H1 (cell line): Measurements from ENCODE around the gene KIFC1. TPM values are rescaled to one million over a fixed set of nuclear protein-coding genes. Genes with fewer than 3 reads are reported as not detected.

Source experiments
- CTCF ChIA-PET: fragments of 300-600 bp; sonication (Branson Sonifier 250); formaldehyde crosslinking; loops from one replicate; lab custom pipeline; 2021; ENCODE audit not compliant: partially characterized antibody; lab: Charles Lee
- POLR2A ChIA-PET: fragments of 300-600 bp; sonication (Branson Sonifier 250); formaldehyde crosslinking; loops from one replicate; lab custom pipeline; 2021; ENCODE audit warnings: inconsistent platforms; ENCODE audit not compliant: partially characterized antibody; lab: Charles Lee
- DNase-seq, 2 experiments: peaks; one replicate each; pipeline versions ENCODE4 v3.0.0 to v3.0.0-alpha.2; 2010 to 2022; ENCODE audit warnings: low spot score in 2 of 2, low read depth in 1 of 2, mixed read lengths in 1 of 2
- FAIRE-seq: peaks from 2 replicates; lab custom pipeline; 2011; peaks lifted over from hg19 to GRCh38; lab: Jason Lieb, UNC
- H2AFZ ChIP-seq: 2 replicates; pipeline ENCODE4 v1.8.1; 2012; ENCODE audit warnings: low read length, inconsistent platforms
- H2AK5ac ChIP-seq: 2 replicates; pipeline ENCODE4 v1.6.1; 2013; ENCODE audit warnings: low read depth, low read length
- H2BK120ac ChIP-seq: replicated peaks from 2 replicates; pipeline ENCODE3; 2013; ENCODE audit warnings: low read depth, low read length, inconsistent platforms
- H2BK12ac ChIP-seq: 2 replicates; pipeline ENCODE4 v1.6.1; 2013; ENCODE audit warnings: low read depth, low read length
- H2BK15ac ChIP-seq: 2 replicates; pipeline ENCODE4 v1.6.1; 2013; ENCODE audit warnings: low read length
- H2BK20ac ChIP-seq: 2 replicates; pipeline ENCODE4 v1.6.1; 2013; ENCODE audit warnings: low read length
- H2BK5ac ChIP-seq: 2 replicates; pipeline ENCODE4 v1.6.1; 2013; ENCODE audit warnings: low read depth, low read length
- H3K14ac ChIP-seq: 2 replicates; pipeline ENCODE4 v1.6.1; 2013; ENCODE audit warnings: inconsistent platforms; ENCODE audit not compliant: insufficient read length
- H3K18ac ChIP-seq: 2 replicates; pipeline ENCODE4 v1.6.1; 2013; ENCODE audit warnings: low read length; ENCODE audit errors: extremely low read depth
- H3K23ac ChIP-seq: 2 replicates; pipeline ENCODE4 v1.6.1; 2013; ENCODE audit warnings: inconsistent platforms; ENCODE audit not compliant: insufficient read length
- H3K23me2 ChIP-seq: 2 replicates; pipeline ENCODE4 v1.6.1; 2013; ENCODE audit warnings: low read depth, low read length
- H3K27ac ChIP-seq: 2 replicates; pipeline ENCODE4 v1.6.1; 2011; ENCODE audit warnings: low read depth, low read length, inconsistent platforms
- H3K27me3 ChIP-seq, 4 experiments: replicated peaks in 1 of 4; 1 replicate in 1 of 4; 2 replicates in 3 of 4; pipeline versions ENCODE4 v1.6.1 to v1.8.1; 2011 to 2013; ENCODE audit warnings: low read length in 3 of 4, mild to moderate bottlenecking in 3 of 4, inconsistent platforms in 2 of 4, mixed read lengths in 2 of 4, moderate library complexity in 1 of 4; ENCODE audit not compliant: control insufficient read depth in 3 of 4, insufficient read depth in 3 of 4; ENCODE audit errors: extremely low read depth in 1 of 4
- H3K36me3 ChIP-seq, 4 experiments: 2 replicates each; pipeline versions ENCODE4 v1.6.1 to v1.8.1; 2011 to 2013; ENCODE audit warnings: mild to moderate bottlenecking in 4 of 4, low read length in 3 of 4, moderate library complexity in 2 of 4, control low read depth in 1 of 4, inconsistent platforms in 1 of 4; ENCODE audit not compliant: insufficient read depth in 4 of 4, control insufficient read depth in 2 of 4
- H3K4ac ChIP-seq: replicated peaks from 2 replicates; pipeline ENCODE3; 2013; ENCODE audit warnings: low read length, low read depth, mixed read lengths, inconsistent platforms; ENCODE audit not compliant: insufficient read length
- H3K4me1 ChIP-seq, 4 experiments: replicated peaks in 1 of 4; 1 replicate in 1 of 4; 2 replicates in 3 of 4; pipeline versions ENCODE4 v1.6.1 to v1.8.1; 2011 to 2013; ENCODE audit warnings: low read length in 3 of 4, inconsistent platforms in 2 of 4, mixed read lengths in 1 of 4; ENCODE audit not compliant: insufficient read depth in 4 of 4, control insufficient read depth in 3 of 4
- H3K4me2 ChIP-seq, 2 experiments: 2 replicates each; pipeline versions ENCODE4 v1.6.1 to v1.8.1; 2011 to 2013; ENCODE audit warnings: low read depth in 2 of 2, low read length in 2 of 2, control low read depth in 1 of 2, inconsistent platforms in 1 of 2, mild to moderate bottlenecking in 1 of 2; ENCODE audit not compliant: insufficient read depth in 1 of 2
- H3K4me3 ChIP-seq, 4 experiments: fragments of 200-600, 300-600 bp in 1 of 4; sonication (generic), shearing (Covaris generic), sonication (Bioruptor Twin) in 1 of 4; 2 replicates each; pipeline versions ENCODE4 v1.5.1 to v1.8.1; 2011 to 2016; ENCODE audit warnings: low read length in 4 of 4, low read depth in 3 of 4, control low read depth in 2 of 4, inconsistent platforms in 2 of 4, mild to moderate bottlenecking in 2 of 4, mixed read lengths in 1 of 4, moderate library complexity in 1 of 4; ENCODE audit not compliant: insufficient read depth in 2 of 4; ENCODE audit errors: extremely low read depth in 1 of 4
- H3K56ac ChIP-seq: replicated peaks from 2 replicates; pipeline ENCODE3; 2013; ENCODE audit warnings: low read depth, mild to moderate bottlenecking, mixed read lengths, low read length, inconsistent platforms; ENCODE audit not compliant: insufficient read length
- H3K79me1 ChIP-seq: 2 replicates; pipeline ENCODE4 v1.6.1; 2013; ENCODE audit warnings: low read depth, low read length, control low read depth
- H3K79me2 ChIP-seq, 2 experiments: 2 replicates each; pipeline versions ENCODE4 v1.6.1 to v1.8.1; 2012 to 2013; ENCODE audit warnings: low read length in 2 of 2, mild to moderate bottlenecking in 2 of 2, inconsistent platforms in 1 of 2; ENCODE audit not compliant: insufficient read depth in 2 of 2, control insufficient read depth in 1 of 2
- H3K9ac ChIP-seq, 4 experiments: replicated peaks in 1 of 4; 1 replicate in 1 of 4; 2 replicates in 3 of 4; pipeline versions ENCODE4 v1.6.1 to v1.8.1; 2011 to 2013; ENCODE audit warnings: low read depth in 3 of 4, low read length in 3 of 4, control low read depth in 2 of 4, mild to moderate bottlenecking in 2 of 4, moderate library complexity in 2 of 4, inconsistent platforms in 1 of 4; ENCODE audit errors: extremely low read depth in 1 of 4
- H3K9me3 ChIP-seq, 2 experiments: 2 replicates each; pipeline versions ENCODE4 v1.6.1 to v1.8.1; 2012 to 2013; ENCODE audit warnings: mild to moderate bottlenecking in 2 of 2, moderate library complexity in 2 of 2, control low read depth in 1 of 2, inconsistent platforms in 1 of 2, low read depth in 1 of 2, low read length in 1 of 2, mixed read lengths in 1 of 2; ENCODE audit not compliant: insufficient read depth in 2 of 2
- H4K20me1 ChIP-seq, 2 experiments: replicated peaks in 1 of 2; 2 replicates each; pipeline versions ENCODE3 to v1.8.1; 2011 to 2013; ENCODE audit warnings: inconsistent platforms in 2 of 2, low read length in 2 of 2, mild to moderate bottlenecking in 1 of 2; ENCODE audit not compliant: insufficient read depth in 2 of 2, control insufficient read depth in 1 of 2
- H4K5ac ChIP-seq: 2 replicates; pipeline ENCODE4 v1.6.1; 2013; ENCODE audit warnings: low read length, low read depth, mixed read lengths, inconsistent platforms; ENCODE audit not compliant: insufficient read length
- H4K8ac ChIP-seq: 2 replicates; pipeline ENCODE4 v1.8.0; 2013; ENCODE audit warnings: mild to moderate bottlenecking, moderate library complexity, low read length, inconsistent platforms; ENCODE audit not compliant: insufficient read depth; ENCODE audit errors: extremely low read depth
- H4K91ac ChIP-seq: replicated peaks from 2 replicates; pipeline ENCODE3; 2013; ENCODE audit warnings: low read length, mixed read lengths, inconsistent platforms; ENCODE audit not compliant: insufficient read length
- BACH1 ChIP-seq: IDR thresholded peaks from 2 replicates; pipeline ENCODE4 v1.6.1; 2012; ENCODE audit warnings: low read length, improper control_type of control experiment
- BCL11A ChIP-seq, 2 experiments: IDR thresholded peaks; one replicate each; pipeline ENCODE4 v1.6.1; 2011; ENCODE audit warnings: low read depth in 2 of 2, low read length in 2 of 2, mild to moderate bottlenecking in 2 of 2
- EP300 ChIP-seq, 2 experiments: IDR thresholded peaks; 1 replicate in 1 of 2; 2 replicates in 1 of 2; pipeline ENCODE4 v1.6.1; 2011 to 2012; ENCODE audit warnings: low read depth in 2 of 2, low read length in 2 of 2, mild to moderate bottlenecking in 2 of 2, borderline replicate concordance in 1 of 2, inconsistent platforms in 1 of 2, moderate library complexity in 1 of 2
- JUN ChIP-seq: IDR thresholded peaks from 2 replicates; pipeline ENCODE4 v1.6.1; 2011; ENCODE audit warnings: low read depth, mild to moderate bottlenecking, improper control_type of control experiment, low read length
- PHF8 ChIP-seq: fragments of 200-600 bp; sonication (generic); conservative IDR thresholded peaks from 2 replicates; pipeline ENCODE4 v1.7.1; 2012; ENCODE audit warnings: low read depth, mild to moderate bottlenecking, inconsistent platforms, low read length, moderate library complexity
- POLR2AphosphoS5 ChIP-seq: IDR thresholded peaks from 2 replicates; pipeline ENCODE4 v1.6.1; 2011; ENCODE audit warnings: low read depth, low read length
- SP1 ChIP-seq: IDR thresholded peaks from 2 replicates; pipeline ENCODE4 v1.6.1; 2011; ENCODE audit warnings: low read depth, low read length
- TBP ChIP-seq: IDR thresholded peaks from 2 replicates; pipeline ENCODE4 v1.6.1; 2011; ENCODE audit warnings: low read depth, low read length, improper control_type of control experiment
- TEAD4 ChIP-seq: IDR thresholded peaks from 2 replicates; pipeline ENCODE4 v1.6.1; 2012; ENCODE audit warnings: low read depth, low read length, inconsistent platforms, mixed read lengths
- WGBS, 2 experiments: shearing (Covaris generic) in 1 of 2; methylation state at CpG; one replicate each; pipeline versions ENCODE4 v1.1.6 to v1.1.7; 2013 to 2015; ENCODE audit warnings: low lambda C conversion rate in 2 of 2, mixed read lengths in 2 of 2, inconsistent platforms in 1 of 2, low coverage in 1 of 2, missing lambda C conversion rate in 1 of 2; ENCODE audit not compliant: insufficient replicate concordance in 2 of 2, insufficient coverage in 1 of 2, insufficient read length in 1 of 2; ENCODE audit errors: extremely low coverage in 1 of 2, missing lambda C conversion rate in 1 of 2; 5-methylcytosine and 5-hydroxymethylcytosine counted together
- polyA plus RNA-seq, 7 experiments: library from polyadenylated mRNA; depleted of rRNA in 3 of 7; stranded (reverse) in 5 of 7; unstranded in 2 of 7; fragments of >200 nt in 5 of 7; fragments of 200-250 nt in 2 of 7; gene quantifications; 1 replicate in 5 of 7; 2 replicates in 1 of 7; 4 replicates in 1 of 7; pipeline versions ENCODE4 v1.2.1 to v1.2.3, GENCODE V29; 2011 to 2013; ENCODE audit warnings: missing spikeins in 2 of 7, mixed read lengths in 2 of 7
- total RNA-seq: library from RNA; stranded (reverse); fragmentation: NEBNext Ultra II Directional; extraction: Animal tissue kit (Norgen Biotek cat#: 25700); gene quantifications from 2 replicates; pipeline ENCODE4 v1.2.1, GENCODE V29; 2021

Gene KIFC1
- total and polyA plus RNA-seq, 2 of the 8 experiments (the other 6 are each of a cell fraction or from before 2014, with no cell fraction given) = 46.6 to 64.3 TPM

DNA sequence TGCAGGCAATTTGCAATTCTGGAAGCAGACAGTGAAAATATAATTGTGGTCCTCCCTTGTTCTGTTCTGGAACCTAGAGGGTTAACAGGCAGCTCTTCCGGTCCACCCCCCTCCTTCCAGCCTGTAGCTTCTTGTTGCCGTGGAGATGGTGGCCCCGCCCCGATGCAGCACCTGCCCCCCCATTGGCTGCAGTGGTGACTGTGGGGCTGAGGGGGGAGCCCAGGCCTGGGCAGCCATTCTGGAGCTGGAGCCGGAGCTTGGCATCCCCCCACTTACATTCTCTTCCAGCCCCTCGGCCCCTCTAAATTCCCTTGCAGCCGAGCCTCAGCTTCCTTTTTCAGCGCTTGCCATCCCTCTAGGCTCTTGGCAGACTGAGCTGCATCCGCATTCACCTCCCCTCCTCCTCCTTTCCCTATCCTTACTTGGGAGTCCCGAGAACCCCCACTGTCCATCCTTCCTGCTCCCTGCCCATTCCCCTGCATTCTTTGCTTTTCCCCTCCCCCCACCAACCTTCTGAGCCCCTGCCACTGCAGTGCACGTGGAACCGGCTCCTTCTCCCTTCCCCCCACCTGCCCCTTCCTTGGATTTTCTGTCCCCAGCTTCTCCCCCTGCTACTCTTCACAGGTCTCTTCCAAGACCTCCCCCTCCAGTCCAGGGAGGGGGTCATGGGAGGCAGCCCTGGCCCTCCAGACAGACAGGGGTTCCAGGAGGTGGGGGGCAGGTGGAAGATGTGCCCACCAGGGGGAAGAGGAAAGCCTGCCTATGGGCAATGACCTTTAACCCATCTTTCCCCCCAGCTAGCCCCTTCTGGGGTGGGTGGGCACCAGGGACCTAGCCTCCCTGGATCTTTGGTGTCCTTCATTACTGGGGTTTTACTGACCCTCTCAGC, 39.6 kb downstream of the KIFC1 start:
- ChIA-PET POLR2A (interaction anchor here (0.5 to 14.8 kb wide), 24 partner anchors 9 to 1532 kb away, joined by 3 to 381 read pairs (median 5); partner anchors contain the start of genes B3GALT4, CUTA, PHF1 and RGL2), CTCF (interaction anchor here (0.6 to 4.1 kb wide), 15 partner anchors 10 to 213 kb away, joined by 3 to 22 read pairs (median 3); partner anchors contain the start of genes B3GALT4, CUTA, SYNGAP1 and ZBTB9)
- 1% methylated on average over 8 of the region's 12 CpGs; no CpG with 5 or more reads in 1 of the 2 experiments for WGBS, 2 experiments
- Histone ChIP-seq H3K27ac (peak overlapping the region; percentile 98), H3K9ac (peak overlapping the region; percentile 35 to 83 (median 70)), H3K4me2 (peak overlapping the region; percentile 90 to 91), H2BK20ac (peak overlapping the region; percentile 93; the same call in 1 of the 2 replicates), H3K56ac (peak overlapping the region; percentile 89), H2AK5ac (peak overlapping the region; percentile 76; the same call in 1 of the 2 replicates), H2BK5ac (peak overlapping the region; percentile 93), H4K91ac (peak overlapping the region; percentile 99), H2BK15ac (peak overlapping the region; percentile 81; the same call in 1 of the 2 replicates), H3K27me3 (no peaks in the 10 kb centered on the region), H3K23ac (no peak overlapping the region), H4K20me1 (peaks cover 0 to 13% of the 10 kb centered on the region in 2 experiments), H3K4me1 (peaks cover 15 to 43% (median 28%) of the 10 kb centered on the region in 4 experiments), H2BK12ac (peak overlapping the region; percentile 91), H3K79me1 (peaks cover 17% of the 10 kb centered on the region), H4K8ac (peak overlapping the region; percentile 76; the same call in 1 of the 2 replicates), H4K5ac (peak overlapping the region; percentile 60), H2BK120ac (peak overlapping the region; percentile 82), H3K4ac (peak overlapping the region; percentile 96), H3K36me3 (peaks cover 12 to 14% (median 13%) of the 10 kb centered on the region in 4 experiments), H3K9me3 (no peaks in the 10 kb centered on the region; a peak in 1 of 4 replicates), H2AFZ (no peak overlapping the region), H3K23me2 (peaks cover 31% of the 10 kb centered on the region), H3K79me2 (peaks cover 13 to 80% of the 10 kb centered on the region in 2 experiments), H3K4me3 (peak overlapping the region; percentile 31 to 61 (median 56)), H3K14ac (peak overlapping the region; percentile 54), H3K18ac (peak overlapping the region; percentile 98)
- DNase-seq (peak in 1 of 2 experiments; percentile 93), FAIRE-seq (peak; percentile 50)
- TF ChIP-seq POLR2AphosphoS5 (peak; percentile 21; the same call in 1 of the 2 replicates), TBP (0 out of 2 replicates have a peak, but pooled peaks have one; percentile 21), TEAD4 (peak; percentile 90), EP300 (IDR thresholded peaks at IDR 0.05; ENCODE audit: borderline replicate concordance in 1 of 2, low read depth in 2 of 2, low read length in 2 of 2) (peak in 1 of 2 experiments; percentile 88; a peak in 2 of 3 replicates), JUN (no peak), SP1 (peak; percentile 72), PHF8 (0 out of 2 replicates have a peak, but pooled peaks have one; percentile 17), BCL11A (IDR thresholded peaks at IDR 0.05; ENCODE audit: low read depth in 2 of 2, low read length in 2 of 2) (no peak), BACH1 (peak; percentile 20; the same call in 1 of the 2 replicates)
